Measurements from ENCODE around the gene ASAP2. TPM values are rescaled to one million over a fixed set of nuclear protein-coding genes. Genes with fewer than 3 reads are reported as not detected.

ASAP2 gene
- total and polyA plus RNA-seq, 2 donors (not counting 1 experiment from before 2014, with no cell fraction given), result 0.04 TPM; not detected in 1

DNA sequence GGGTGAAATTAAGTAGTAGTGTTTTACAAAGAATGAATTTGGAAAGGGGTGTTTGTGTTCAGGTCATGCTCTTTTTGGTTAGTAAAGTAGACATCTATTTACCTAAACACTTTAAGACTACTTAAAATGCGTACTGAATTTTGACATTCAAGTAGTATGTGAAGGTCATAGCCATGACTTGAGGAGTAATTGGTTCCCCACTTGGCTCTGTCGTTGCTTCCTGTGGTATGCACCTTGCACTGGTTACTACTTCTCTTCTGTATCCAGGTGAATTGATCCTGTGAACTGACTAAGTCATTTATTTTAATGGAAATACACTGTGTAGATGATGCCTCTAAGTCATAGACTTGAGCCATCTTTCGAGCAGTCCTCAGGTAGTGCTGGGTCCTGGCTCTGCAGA, 118.8 kb downstream of the ASAP2 start:
- CTCF ChIA-PET, result no interaction called here
- DNase-seq (no peak), ATAC-seq (ENCODE audit: low read depth) (no peak)
- Histone ChIP-seq H3K9ac (ENCODE audit: low read length) (no peak overlapping the region), H4K20me1 (ENCODE audit: control insufficient read depth, insufficient read depth, low read length, poor library complexity, severe bottlenecking) (no peaks in the 10 kb centered on the region), H3K4me3 (ENCODE audit: control extremely low read depth in 1 of 5, extremely low read depth in 1 of 5, insufficient read depth in 1 of 5, low read depth in 2 of 5, low read length in 4 of 5) (no peak overlapping the region), H3K4me1 (ENCODE audit: control insufficient read depth in 2 of 2, insufficient read depth in 2 of 2, low read length in 2 of 2) (peaks cover 6 to 7% of the 10 kb centered on the region in 2 donors), H3K9me3 (ENCODE audit: control extremely low read depth in 1 of 3, control insufficient read depth in 2 of 3, insufficient read depth in 1 of 3, low read length in 2 of 3) (no peaks in the 10 kb centered on the region), H3K27me3 (replicated peaks in 1 of 4; ENCODE audit: control extremely low read depth in 1 of 4, control insufficient read depth in 3 of 4, insufficient read depth in 4 of 4, low read length in 3 of 4) (no peaks in the 10 kb centered on the region), H3K27ac (ENCODE audit: low read length in 2 of 2) (no peak overlapping the region), H3K79me2 (ENCODE audit: control insufficient read depth, insufficient read depth, low read length) (no peaks in the 10 kb centered on the region), H2AFZ (ENCODE audit: insufficient read depth, low read depth, low read length, poor library complexity, severe bottlenecking) (no peak overlapping the region), H3K4me2 (replicated peaks; ENCODE audit: low read depth, low read length, poor library complexity, severe bottlenecking) (no peak overlapping the region), H3K36me3 (replicated peaks in 1 of 2; ENCODE audit: control extremely low read depth in 1 of 2, control insufficient read depth in 1 of 2, extremely low read depth in 1 of 2, insufficient read depth in 2 of 2, low read length in 1 of 2) (no peaks in the 10 kb centered on the region)
- Mint-ChIP-seq H3K27me3 (peaks cover 9% of the 10 kb centered on the region), H3K4me1 (peaks cover 4% of the 10 kb centered on the region), H3K4me3 (no peak overlapping the region), H3K9me3 (ENCODE audit: insufficient read depth) (no peaks in the 10 kb centered on the region), H3K27ac (no peak overlapping the region)
- TF ChIP-seq, protein P1, sequence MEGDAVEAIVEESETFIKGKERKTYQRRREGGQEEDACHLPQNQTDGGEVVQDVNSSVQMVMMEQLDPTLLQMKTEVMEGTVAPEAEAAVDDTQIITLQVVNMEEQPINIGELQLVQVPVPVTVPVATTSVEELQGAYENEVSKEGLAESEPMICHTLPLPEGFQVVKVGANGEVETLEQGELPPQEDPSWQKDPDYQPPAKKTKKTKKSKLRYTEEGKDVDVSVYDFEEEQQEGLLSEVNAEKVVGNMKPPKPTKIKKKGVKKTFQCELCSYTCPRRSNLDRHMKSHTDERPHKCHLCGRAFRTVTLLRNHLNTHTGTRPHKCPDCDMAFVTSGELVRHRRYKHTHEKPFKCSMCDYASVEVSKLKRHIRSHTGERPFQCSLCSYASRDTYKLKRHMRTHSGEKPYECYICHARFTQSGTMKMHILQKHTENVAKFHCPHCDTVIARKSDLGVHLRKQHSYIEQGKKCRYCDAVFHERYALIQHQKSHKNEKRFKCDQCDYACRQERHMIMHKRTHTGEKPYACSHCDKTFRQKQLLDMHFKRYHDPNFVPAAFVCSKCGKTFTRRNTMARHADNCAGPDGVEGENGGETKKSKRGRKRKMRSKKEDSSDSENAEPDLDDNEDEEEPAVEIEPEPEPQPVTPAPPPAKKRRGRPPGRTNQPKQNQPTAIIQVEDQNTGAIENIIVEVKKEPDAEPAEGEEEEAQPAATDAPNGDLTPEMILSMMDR (IDR thresholded peaks at IDR 0.05), result no peak
- TF ChIP-seq EZH2 (IDR thresholded peaks at IDR 0.05; ENCODE audit: borderline replicate concordance, insufficient read depth, low read depth, low read length, poor library complexity, severe bottlenecking), result no peak
- 79% methylated on average over 2 of the region's 3 CpGs for WGBS (ENCODE audit: insufficient coverage)
- POLR2A ChIA-PET, result no interaction called here
- intact Hi-C loops (cut with micrococcal nuclease), result no loop called here

DNA sequence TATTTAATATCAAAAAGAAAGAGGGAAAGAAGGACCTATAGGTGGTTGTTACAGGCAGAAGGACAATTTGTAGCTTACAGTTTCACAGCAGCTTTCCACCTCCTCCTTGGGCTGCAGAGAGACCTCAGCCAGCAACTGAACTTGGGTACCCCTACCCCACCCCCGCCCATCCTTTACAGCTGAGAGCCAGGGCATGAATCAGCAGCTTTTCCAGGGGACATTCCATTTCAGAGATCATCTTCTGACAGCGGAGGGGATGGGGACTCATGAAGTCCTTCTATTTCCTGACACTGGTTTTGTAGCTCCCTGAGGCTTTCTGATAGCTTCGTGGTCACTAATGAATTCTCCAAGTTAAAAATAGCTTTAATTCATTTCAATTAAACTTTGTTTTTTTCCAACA, 120.4 kb downstream of the ASAP2 start:
- WGBS (ENCODE audit: insufficient coverage), result 58% methylated on average over 2 of the region's 3 CpGs
- Histone ChIP-seq H2AFZ (ENCODE audit: insufficient read depth, low read depth, low read length, poor library complexity, severe bottlenecking) (no peak overlapping the region), H3K27ac (ENCODE audit: low read length in 2 of 2) (no peak overlapping the region), H3K9ac (ENCODE audit: low read length) (no peak overlapping the region), H3K9me3 (ENCODE audit: control extremely low read depth in 1 of 3, control insufficient read depth in 2 of 3, insufficient read depth in 1 of 3, low read length in 2 of 3) (no peaks in the 10 kb centered on the region), H3K4me2 (replicated peaks; ENCODE audit: low read depth, low read length, poor library complexity, severe bottlenecking) (no peak overlapping the region), H4K20me1 (ENCODE audit: control insufficient read depth, insufficient read depth, low read length, poor library complexity, severe bottlenecking) (no peaks in the 10 kb centered on the region), H3K27me3 (replicated peaks in 1 of 4; ENCODE audit: control extremely low read depth in 1 of 4, control insufficient read depth in 3 of 4, insufficient read depth in 4 of 4, low read length in 3 of 4) (no peaks in the 10 kb centered on the region), H3K4me1 (ENCODE audit: control insufficient read depth in 2 of 2, insufficient read depth in 2 of 2, low read length in 2 of 2) (peaks cover 14% of the 10 kb centered on the region in 2 donors), H3K4me3 (ENCODE audit: control extremely low read depth in 1 of 5, extremely low read depth in 1 of 5, insufficient read depth in 1 of 5, low read depth in 2 of 5, low read length in 4 of 5) (no peak overlapping the region), H3K79me2 (ENCODE audit: control insufficient read depth, insufficient read depth, low read length) (no peaks in the 10 kb centered on the region), H3K36me3 (replicated peaks in 1 of 2; ENCODE audit: control extremely low read depth in 1 of 2, control insufficient read depth in 1 of 2, extremely low read depth in 1 of 2, insufficient read depth in 2 of 2, low read length in 1 of 2) (no peaks in the 10 kb centered on the region)
- Mint-ChIP-seq H3K9me3 (ENCODE audit: insufficient read depth) (no peaks in the 10 kb centered on the region), H3K4me3 (no peak overlapping the region), H3K27ac (no peak overlapping the region), H3K4me1 (peaks cover 10% of the 10 kb centered on the region), H3K27me3 (peaks cover 9% of the 10 kb centered on the region)
- ChIA-PET CTCF (no interaction called here), POLR2A (no interaction called here)
- no peak for ATAC-seq (ENCODE audit: low read depth)
- TF ChIP-seq, protein P1 (IDR thresholded peaks at IDR 0.05), result no peak
- no peak for TF ChIP-seq EZH2 (IDR thresholded peaks at IDR 0.05; ENCODE audit: borderline replicate concordance, insufficient read depth, low read depth, low read length, poor library complexity, severe bottlenecking)
- intact Hi-C loops (cut with micrococcal nuclease), result no loop called here
- DNase-seq, result no peak
